AG04449 (cell line): Measurements from ENCODE around the gene TWSG1.
"Not testable (repeated sequence)": the region's sequence is repeated elsewhere in the genome, so short reads cannot be mapped to it uniquely, and the experiment has no call there.

Experiments
- CTCF ChIA-PET: fragments of 350-600 bp; formaldehyde crosslinking; extraction: SDS; loops from one replicate; lab custom pipeline; 2021; ENCODE audit warnings: antibody characterized with exemption; lab: Yijun Ruan, JAX
- POLR2A ChIA-PET: fragments of 400-600, 350-600 bp; formaldehyde crosslinking; extraction: SDS; loops from one replicate; lab custom pipeline; 2020; ENCODE audit warnings: antibody characterized with exemption, inconsistent platforms; lab: Yijun Ruan, JAX
- DNase-seq: peaks from one replicate; pipeline ENCODE4 v3.0.0-alpha.2; 2010; ENCODE audit warnings: low read depth, low spot score
- H3K4me3 ChIP-seq: 2 replicates; pipeline ENCODE4 v1.5.1; 2011; ENCODE audit warnings: low read depth, mild to moderate bottlenecking, control low read depth, low read length
- CTCF ChIP-seq: IDR thresholded peaks from one replicate; pipeline ENCODE4 v1.5.1; 2011; ENCODE audit warnings: mild to moderate bottlenecking, moderate library complexity, low read length, control low read depth, inconsistent platforms; ENCODE audit not compliant: insufficient read depth; ENCODE audit errors: missing control alignments

TWSG1 gene

GRCh38 chr18:9400197-9400596 lies 65.6 kb downstream of the TWSG1 start:
- POLR2A ChIA-PET, result no interaction called here
- no peak overlapping the region for H3K4me3 ChIP-seq
- DNase-seq, result no peak
- TF ChIP-seq CTCF, result no peak
- CTCF ChIA-PET, result no interaction called here

GRCh38 chr18:9401176-9401575 lies 66.6 kb downstream of the TWSG1 start:
- H3K4me3 ChIP-seq, result no peak overlapping the region
- TF ChIP-seq CTCF, result no peak
- ChIA-PET CTCF (no interaction called here), POLR2A (no interaction called here)
- DNase-seq, result no peak

GRCh38 chr18:9402358-9403007 lies 67.9 kb downstream of the TWSG1 start:
- DNase-seq, POLR2A ChIA-PET, H3K4me3 ChIP-seq, CTCF ChIA-PET: not testable (repeated sequence)

- no peak for DNase-seq
- CTCF ChIA-PET, result interaction anchor here (0.9 kb wide), 1 partner anchor 9 kb away, joined by 5 read pairs; no protein-coding TSS in a partner anchor
- no peak for TF ChIP-seq CTCF
- POLR2A ChIA-PET, result interaction anchor here (0.6 to 0.7 kb wide), 3 partner anchors 65 to 190 kb away, joined by 3 read pairs; no protein-coding TSS in a partner anchor
- H3K4me3 ChIP-seq, result no peak overlapping the region
Measured at GRCh38 chr18:9403795-9404564, 69.4 kb downstream of the TWSG1 start.

GRCh38 chr18:9404565-9405060 lies 70.0 kb downstream of the TWSG1 start:
- POLR2A ChIA-PET, result no interaction called here
- H3K4me3 ChIP-seq, result no peak overlapping the region
- TF ChIP-seq CTCF, result no peak
- CTCF ChIA-PET, result no interaction called here
- DNase-seq, result no peak

- TF ChIP-seq CTCF, result no peak
- CTCF ChIA-PET, result no interaction called here
- POLR2A ChIA-PET, result no interaction called here
- no peak for DNase-seq
- H3K4me3 ChIP-seq, result no peak overlapping the region
Measured at GRCh38 chr18:9405130-9405529, 70.6 kb downstream of the TWSG1 start.
